Activated naive CD4-positive, alpha-beta T cell (primary cell): ENCODE data around the gene OSGEPL1.
"Not testable (repeated sequence)": the region's sequence is repeated elsewhere in the genome, so short reads cannot be mapped to it uniquely, and the experiment has no call there.

Experiments used
- DNase-seq, 4 experiments: peaks; one replicate each; lab custom pipeline; 2025; lab: John Stamatoyannopoulos, UW

Gene OSGEPL1, protein sequence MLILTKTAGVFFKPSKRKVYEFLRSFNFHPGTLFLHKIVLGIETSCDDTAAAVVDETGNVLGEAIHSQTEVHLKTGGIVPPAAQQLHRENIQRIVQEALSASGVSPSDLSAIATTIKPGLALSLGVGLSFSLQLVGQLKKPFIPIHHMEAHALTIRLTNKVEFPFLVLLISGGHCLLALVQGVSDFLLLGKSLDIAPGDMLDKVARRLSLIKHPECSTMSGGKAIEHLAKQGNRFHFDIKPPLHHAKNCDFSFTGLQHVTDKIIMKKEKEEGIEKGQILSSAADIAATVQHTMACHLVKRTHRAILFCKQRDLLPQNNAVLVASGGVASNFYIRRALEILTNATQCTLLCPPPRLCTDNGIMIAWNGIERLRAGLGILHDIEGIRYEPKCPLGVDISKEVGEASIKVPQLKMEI

DNA sequence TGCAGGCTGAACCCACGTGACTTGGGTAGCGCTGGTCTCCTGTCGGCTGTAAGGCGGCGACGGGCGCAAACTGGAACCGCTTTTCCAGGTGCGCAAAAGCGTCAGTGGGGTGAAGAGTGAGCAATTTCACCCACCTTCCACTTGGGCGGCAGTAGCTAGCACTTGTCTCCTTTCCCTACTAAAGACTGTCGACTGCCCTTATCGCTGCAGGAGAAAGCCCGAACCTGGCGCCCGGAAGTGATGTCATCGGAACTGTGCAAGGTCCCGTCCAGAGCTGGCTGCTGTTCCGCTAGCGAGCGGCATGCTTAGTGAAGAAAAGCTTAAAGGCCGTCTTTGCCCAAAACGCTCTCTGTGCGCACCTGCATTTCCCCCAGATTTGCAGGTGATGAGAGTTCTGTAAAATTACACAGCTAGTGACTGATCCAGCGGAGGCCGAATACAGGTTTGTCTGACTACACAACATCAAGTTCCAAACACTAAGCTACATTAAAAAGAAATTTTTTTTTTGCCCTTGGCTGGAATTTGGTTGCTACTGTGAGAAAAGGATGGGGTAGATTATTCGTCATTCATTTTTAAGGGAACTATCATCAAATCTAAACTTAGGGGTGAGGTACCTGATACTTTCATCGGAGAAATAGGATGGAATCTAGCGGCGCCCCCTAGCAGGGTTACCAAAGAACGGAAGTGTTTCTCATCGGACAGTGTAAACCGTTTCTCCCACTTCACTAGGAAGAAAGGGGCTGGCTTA lies at the start of gene OSGEPL1:
Gene OSGEPL1, minus strand, starts transcription at position 242 of the 748 bp plus-strand sequence. CDS start 1,152 bp downstream, outside the sequence.
- peak; percentile 69 to 87 (median 77) for DNase-seq

DNA sequence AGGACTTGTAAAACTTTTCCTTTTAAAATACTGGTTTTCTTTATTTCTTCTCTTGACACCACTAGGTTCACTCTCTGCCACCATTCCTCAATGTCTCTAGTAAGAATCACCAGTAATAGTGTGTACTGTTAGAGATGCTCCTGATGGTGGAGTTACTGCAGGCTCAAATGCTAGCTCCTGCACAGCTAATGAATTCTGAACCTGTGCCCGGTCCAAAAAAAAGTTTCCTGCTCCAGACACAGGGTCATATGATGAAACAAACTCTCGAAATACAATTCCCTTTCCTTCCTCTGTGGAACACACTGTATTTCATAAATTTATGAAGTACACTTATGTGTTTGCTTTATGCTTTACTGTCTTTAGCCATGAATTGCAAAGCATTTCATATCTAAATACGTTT lies 40.8 kb upstream of the OSGEPL1 start:
- no peak for DNase-seq

DNA sequence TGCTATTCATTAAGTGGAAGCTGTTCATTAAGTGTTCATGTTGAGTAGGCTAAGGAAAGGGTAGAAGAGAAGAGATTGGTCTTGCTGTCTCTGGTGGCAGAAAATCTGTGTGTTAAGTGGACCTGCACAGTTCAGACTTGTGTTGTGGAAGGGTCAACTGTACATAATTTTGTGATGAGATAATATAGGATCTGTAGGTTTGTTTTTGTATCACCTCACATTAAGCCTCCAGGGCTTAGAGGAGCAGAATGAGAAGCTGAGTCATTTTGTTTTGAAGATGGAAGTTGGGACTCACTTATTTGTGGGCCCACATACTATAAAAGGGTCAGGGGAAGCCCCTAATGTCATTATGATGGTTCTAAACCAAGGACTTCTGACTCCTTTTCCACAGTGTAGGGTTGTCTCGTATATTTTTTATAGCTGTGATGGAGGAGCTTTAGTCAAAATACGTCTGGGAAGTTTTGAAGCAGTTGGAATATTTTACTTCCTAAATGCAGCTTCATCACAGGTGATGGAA lies 39.9 kb upstream of the OSGEPL1 start:
- no peak for DNase-seq

DNA sequence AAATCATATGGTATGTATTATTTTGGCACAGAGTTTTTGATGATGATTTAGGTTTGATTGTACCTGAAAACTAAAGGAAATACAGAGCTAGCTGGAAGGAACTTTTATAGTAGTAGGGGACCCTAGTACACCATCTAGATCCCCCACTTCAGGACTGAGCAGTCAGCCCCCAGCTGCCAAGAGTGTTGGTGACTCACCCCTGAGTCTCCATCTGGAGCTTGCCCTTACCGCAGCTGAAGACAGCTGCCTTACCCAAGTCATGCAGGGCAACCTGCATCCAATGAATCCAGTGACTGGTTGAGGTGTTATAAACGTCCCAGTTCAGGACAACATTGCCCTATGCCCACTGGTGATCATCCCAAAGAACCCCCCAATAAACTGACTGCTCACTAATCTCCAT lies 36.9 kb upstream of the OSGEPL1 start:
- DNase-seq: peak in 2 of 4 experiments; percentile 3 to 9

DNA sequence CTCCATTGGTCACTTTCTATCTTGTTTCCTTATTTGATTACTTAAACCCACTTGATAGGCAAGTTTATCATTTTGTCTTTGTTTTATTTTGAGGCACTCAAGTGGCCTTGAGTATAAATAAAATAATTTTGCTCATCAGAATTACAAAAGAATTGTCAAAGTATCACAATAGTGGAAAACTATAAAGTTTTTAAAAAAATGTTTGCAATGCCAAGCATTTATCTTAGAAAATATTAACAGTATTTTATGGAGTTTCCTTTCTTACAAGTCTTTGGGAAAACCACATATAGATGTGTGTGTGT lies 36.4 kb upstream of the OSGEPL1 start:
- DNase-seq: no peak

DNA sequence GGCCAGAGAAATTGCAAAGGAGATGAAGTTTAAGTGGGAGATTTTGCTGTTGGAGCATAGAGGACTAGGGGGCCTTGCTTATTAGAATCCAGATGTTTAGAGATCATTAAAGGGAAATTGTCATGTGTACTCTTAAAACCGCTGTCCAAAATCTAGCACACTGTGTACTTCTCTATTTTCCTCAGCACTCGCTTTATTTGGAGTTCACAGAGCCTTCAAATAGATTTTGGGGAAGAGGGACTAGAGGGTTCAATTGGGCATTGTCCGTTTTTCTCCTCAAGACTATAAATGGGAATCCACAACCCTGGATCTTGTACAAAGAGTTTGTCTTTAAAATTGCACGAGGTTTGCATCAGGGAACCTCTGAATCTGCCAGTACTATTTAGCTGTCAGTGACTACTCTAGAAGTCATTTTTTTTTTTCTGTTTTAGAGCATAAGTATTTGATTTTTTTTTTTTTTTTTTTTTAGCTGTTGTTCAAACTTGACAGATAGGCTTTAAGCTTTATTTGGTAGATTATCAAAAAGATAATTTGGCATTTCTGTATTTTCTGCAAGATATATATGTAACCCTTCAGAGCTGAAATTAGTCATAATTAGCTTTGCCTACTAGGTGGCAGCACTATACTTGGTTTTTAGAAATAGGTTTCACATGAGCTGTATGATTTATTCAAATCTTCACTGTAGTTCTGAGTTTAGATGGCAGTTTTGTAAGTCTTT lies 35.9 kb upstream of the OSGEPL1 start:
- DNase-seq: no peak

DNA sequence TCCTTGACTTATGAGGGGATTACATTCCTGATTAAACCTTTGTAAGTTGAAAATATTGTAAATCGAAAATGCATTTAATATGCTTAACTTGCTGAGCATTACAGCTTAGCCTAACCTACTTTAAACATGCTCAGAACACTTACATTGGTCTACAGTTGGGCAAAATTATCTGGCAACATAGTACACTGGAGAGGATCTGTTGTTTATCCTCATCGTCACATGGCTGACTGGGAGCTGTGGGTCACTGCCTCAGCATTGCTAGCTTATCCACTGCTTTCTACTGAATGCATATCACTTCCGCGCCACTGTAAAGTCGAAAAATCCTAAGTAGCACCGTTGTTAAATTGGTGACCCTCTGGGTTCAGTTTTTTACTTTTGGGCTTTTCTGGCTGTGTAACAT lies 35.3 kb upstream of the OSGEPL1 start:
- no peak for DNase-seq

DNA sequence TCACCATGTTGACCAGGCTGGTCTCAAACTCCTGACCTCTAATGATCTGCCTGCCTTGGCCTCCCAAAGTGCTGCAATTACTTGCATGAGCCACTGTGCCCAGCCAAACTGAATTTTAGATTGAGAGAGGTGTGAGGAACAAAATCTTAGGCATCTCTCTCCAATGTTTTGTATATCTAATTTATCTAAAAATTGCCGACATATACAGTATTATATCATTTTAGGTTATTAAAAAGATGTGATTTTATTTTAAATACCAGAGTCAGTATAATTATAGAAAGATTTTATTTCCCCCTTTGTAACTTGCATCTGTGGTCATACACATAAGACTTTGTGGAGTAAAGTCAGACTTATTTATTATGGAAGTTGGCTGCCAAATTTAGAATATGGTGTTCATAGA lies 31.7 kb upstream of the OSGEPL1 start:
- DNase-seq: no peak

DNA sequence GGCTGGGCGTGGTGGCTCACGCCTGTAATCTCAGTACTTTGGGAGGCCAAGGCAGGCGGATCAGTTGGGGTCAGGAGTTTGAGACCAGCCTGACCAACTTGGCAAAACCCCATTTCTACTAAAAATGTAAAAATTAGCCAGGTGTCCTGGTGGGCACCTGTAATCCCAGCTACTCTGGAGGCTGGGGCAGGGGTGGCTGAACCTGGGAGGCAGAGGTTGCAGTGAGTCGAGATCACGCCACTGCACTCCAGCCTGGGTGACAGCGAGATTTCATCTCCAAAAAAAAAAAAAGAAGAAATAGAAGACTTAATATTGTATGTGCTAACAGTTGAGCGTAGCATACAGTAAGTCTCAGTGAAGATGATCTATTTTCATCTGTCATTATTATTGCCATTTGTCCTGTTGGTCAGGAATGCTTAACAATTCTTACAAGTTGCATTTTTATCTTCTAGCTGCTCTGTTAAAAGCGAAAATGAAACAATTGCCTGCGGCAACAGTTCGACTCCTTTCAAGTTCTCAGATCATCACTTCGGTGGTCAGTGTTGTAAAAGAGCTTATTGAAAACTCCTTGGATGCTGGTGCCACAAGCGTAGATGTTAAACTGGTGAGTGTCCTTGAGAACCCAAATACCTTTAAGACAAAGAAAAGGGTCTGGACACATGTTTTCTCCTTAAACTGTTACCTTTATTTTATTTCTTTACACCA lies 28.9 kb upstream of the OSGEPL1 start:
- no peak for DNase-seq

DNA sequence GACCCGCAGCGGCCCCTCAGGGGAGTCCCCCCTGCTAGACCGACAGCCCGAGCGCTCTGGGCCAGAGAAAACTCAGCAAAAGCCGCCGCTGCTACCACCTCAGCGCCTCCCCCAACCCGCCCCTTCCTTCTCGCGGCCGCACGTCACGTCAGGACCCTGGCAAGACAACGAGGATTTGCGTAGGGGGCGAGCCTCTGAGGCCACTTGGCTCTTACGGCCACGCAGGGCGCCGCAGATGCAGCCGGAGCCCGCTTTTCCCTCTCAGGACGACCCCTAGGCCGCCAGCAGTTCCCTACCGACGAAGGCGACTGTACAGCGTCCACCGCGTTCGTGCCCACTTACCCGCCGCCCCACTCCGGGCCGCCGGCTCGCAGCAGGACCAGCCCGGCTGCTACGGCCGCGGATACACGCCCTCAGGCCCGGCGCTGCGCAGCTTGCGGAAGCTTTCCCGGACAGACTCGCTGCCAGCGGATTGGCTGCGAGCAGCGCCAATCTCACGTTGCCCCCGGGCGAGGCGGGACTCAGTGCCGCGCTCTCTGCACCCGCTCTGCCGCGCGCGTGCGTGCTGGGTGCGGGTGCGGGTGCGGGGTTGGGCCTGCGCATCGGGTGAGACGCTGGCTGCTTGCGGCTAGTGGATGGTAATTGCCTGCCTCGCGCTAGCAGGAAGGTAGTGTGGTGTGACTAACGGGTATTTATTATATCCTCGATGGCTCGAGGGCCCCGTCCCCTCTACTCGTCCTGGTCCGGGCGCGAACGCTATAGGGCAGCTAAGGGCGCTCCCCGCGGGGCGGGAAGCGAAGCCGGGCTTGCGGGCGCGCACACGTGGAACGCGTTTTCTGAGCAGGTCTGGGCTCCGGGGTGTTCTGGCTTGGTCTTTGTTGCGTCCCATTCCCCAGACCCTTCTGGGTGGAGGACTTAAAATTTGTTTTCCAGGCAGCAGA lies 21.6 kb upstream of the OSGEPL1 start, which contains the start of the genes ORMDL1 and PMS1:
Gene ORMDL1, minus strand, starts transcription at position 413 of the 941 bp plus-strand sequence. CDS start 1,744 bp downstream, outside the sequence.
Gene PMS1, plus strand, starts transcription at position 524 of the 941 bp plus-strand sequence. CDS start 7,360 bp downstream, outside the sequence.
- peak; percentile 81 to 94 (median 86) for DNase-seq

DNA sequence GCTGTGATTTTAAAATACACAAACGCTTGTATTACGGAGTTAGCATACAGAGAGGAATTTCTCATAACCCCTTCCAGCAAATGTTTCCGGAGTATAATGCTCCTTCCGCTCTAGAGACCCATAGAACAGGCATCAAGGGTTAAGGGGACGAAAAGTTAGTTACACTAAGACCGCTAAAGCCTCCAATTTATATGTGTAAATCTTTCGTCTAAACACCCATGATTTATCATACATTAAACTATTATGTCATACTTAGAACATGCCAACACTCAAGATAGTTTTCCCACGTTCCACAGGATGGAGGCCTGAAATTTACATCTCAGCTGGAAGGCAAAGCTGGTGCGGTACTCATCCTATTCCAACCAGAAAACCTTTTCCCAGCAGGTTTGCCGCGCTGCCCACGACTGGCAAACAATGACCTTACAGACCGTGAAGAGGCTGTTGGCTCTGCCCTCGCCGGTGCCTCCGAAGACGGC lies 20.9 kb upstream of the OSGEPL1 start:
- no peak for DNase-seq

DNA sequence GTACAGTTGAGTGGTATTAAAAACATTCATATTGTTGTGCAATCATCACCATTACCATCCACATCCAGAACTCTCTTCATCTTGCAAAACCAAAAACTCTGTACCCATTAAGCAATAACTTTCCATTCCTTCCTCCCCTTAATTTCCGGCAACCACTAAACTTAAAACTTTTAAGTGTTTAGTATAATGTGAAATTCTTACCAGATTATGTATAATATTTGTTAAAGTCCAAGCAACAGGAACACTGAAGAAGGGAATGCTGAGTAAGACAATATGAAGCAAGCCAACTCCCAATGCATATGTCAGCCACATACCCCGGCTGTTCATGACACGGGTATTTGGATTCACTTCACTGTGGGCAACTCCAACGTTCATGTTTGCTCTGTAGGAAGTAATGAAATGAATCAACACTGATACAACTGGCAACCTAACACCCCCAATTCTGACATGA lies 19.7 kb upstream of the OSGEPL1 start:
- no peak for DNase-seq

DNA sequence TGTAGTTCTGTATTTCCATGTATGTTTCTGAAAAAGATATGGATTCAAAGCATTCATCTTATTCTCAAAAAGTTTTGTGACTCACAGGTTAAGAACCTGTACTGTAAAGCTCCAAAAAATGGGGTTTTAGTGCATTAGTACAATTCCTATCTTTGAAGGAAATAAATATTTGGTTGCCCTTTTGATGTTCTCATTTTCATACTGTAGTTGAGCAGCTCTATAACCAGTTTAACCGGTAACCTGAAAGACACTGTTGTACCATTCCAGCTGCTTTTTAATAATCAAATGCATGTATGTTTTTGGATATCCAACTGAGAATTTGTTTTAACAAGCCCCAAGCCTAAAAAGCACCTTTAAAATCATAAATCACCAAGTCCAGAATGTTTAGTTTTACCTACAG lies 9.6 kb upstream of the OSGEPL1 start:
- no peak for DNase-seq

DNA sequence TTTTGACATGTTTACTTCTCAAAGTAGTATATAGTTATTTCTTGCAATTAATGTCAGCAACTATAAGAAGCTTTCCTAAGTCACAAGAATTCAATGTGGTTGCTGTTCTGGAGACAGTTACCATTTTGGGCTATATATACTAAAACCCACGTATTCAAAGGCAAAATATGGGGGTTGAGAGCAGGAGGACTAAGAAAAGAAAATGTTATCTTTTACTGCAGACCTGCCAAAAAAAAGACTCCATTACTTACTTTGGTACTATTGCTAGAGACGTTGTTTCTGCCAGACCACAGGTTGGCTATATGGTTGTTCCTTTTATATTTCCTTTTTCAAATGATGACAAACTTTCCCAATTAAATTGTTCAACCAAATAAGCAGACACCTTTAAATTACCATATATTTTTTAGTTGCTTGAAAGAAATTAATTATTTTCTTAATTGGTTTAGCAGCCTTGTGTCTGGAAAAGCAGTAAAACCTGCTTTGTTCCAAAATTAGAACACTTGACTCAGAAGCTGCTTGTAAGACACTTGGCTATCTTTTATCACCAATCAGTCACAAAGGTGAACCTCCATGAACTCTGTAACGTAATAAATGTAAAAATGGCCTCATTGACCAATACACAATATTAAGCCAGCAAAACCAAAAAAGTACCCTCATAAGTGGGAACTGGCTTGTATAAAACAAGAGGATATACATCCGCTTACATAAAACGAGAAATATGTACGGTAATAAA lies 8.2 kb upstream of the OSGEPL1 start:
- no peak for DNase-seq

DNA sequence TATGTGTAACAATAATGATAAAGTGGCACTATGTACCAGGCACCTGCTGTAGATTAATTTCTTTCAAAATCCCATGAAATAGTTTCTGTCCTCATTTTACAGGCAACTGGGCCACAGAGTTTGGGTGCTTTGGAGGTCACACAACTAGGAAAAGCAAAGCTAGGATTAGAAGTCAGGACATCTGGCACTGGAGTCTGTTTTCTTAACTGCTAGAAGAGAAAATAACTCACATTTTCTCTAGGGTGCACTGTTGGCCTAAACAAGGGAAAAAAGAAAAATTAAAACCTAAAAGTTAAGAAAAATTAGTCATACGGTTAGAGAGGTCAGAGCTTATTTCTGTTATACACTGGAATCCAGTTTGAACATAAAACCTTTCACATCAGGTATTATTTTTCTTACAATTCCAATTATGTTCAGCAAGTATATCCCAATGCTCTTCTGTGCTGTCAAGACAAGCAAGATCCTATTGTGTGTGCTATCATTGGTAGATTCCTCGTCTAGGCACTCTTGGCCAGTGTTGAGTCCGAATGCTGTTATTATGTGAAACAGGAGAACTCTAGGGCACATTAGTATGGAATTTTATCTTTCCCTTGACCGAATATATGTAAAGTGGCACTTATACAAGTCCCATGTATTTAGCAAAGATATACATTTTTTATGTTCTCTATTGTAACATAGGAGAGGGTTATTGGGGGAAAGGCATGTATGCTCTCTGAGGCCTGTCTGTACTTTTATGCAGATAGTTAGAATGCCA lies 1.5 kb upstream of the OSGEPL1 start:
- DNase-seq: no peak

DNA sequence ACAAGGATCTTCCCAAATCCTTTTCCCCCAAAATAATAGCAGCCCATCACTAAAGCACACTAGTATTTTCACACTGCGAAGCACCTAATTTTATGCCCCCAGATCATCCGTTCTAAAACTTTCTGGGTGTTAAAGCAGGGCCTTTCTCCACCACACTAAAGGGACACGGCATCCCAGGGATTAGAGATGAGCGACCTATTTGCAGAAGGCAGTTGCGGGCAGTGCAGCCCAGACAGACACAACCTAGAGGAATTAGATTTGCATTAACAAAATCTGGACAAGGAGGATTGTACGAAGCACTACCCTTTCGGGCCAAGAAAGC lies 402 bp downstream of the OSGEPL1 start:
- DNase-seq: no peak

DNA sequence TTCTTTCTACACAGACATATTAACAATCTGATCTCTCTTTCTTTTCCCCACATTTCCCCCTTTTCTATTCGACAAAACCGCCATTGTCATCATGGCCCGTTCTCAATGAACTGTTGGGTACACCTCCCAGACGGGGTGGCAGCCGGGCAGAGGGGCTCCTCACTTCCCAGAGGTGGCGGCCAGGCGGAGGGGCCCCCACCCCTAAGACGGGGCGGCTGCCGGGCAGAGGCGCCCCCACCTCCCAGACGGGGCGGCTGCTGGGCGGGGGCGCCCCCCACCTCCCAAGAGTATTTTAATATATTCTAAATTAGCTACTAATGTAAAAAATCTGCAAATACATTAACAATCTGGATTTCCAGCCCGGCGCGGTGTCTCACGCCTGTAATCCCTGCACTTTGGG lies 2.4 kb downstream of the OSGEPL1 start:
- DNase-seq: not testable (repeated sequence)

DNA sequence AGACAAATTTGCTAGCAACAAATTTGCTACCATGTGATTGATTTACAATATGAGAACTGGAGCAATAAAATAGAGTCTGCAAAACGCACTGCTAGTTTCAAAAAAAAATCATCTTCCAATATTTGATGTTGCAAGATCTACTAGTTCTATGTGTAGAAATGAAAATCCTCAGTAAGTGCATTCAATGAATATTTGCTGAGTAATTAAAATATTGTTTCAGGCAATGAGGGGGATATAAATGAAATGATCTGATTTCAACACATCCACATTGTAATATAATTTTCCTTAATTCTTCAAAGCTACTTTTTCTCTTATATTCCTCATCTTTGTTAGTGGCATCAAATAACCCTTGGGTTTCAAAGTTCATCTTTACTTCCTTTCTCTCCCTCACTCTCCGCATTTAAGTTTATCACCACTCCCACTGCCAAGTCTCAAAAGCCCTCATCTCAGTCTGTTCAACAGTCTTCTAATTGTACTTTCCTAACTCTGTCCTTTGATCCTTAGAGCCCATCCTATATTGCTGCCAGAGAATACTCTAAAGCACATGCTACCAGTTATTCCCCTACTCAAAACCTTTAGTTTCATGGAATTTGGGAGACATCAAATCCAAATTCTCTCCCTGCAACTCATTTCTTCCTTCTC lies 6.2 kb downstream of the OSGEPL1 start:
- no peak for DNase-seq
